ENCODE data around the gene SMURF1.

The SMURF1 gene

GRCh38 chr7:99001482-99002147 lies 142.3 kb downstream of the SMURF1 start:
- DNase-seq (ENCODE audit: insufficient read length, low spot score) (no peak), FAIRE-seq (no peak)
- no peak for TF ChIP-seq TAF1 (IDR thresholded peaks at IDR 0.05; ENCODE audit: low read depth, low read length)
- no peak for TF ChIP-seq POU2F2 (IDR thresholded peaks at IDR 0.05; ENCODE audit: low read depth, low read length)
- no peak for TF ChIP-seq POLR2AphosphoS5 (IDR thresholded peaks at IDR 0.05; ENCODE audit: low read depth, low read length)
- TF ChIP-seq POLR2A (IDR thresholded peaks at IDR 0.05; ENCODE audit: low read depth, low read length): no peak

GRCh38 chr7:99000904-99001465 lies 142.9 kb downstream of the SMURF1 start:
- FAIRE-seq (no peak), DNase-seq (ENCODE audit: insufficient read length, low spot score) (no peak)

GRCh38 chr7:99000196-99000903 lies 143.6 kb downstream of the SMURF1 start:
- no peak for FAIRE-seq
- TF ChIP-seq TAF1 (IDR thresholded peaks at IDR 0.05; ENCODE audit: low read depth, low read length) (no peak), PAX5 (IDR thresholded peaks at IDR 0.05; ENCODE audit: insufficient read depth, low read length, severe bottlenecking) (no peak)
- no peak for DNase-seq (ENCODE audit: insufficient read length, low spot score)

More at GRCh38 chr7:99000904-99001465, 142.9 kb downstream of the SMURF1 start:
- TF ChIP-seq SPI1 (IDR thresholded peaks at IDR 0.05; ENCODE audit: low read depth, low read length) (no peak), POU2F2 (IDR thresholded peaks at IDR 0.05; ENCODE audit: low read depth, low read length) (no peak), POLR2A (IDR thresholded peaks at IDR 0.05; ENCODE audit: low read depth, low read length) (no peak), POLR2AphosphoS5 (IDR thresholded peaks at IDR 0.05; ENCODE audit: low read depth, low read length) (no peak), TAF1 (IDR thresholded peaks at IDR 0.05; ENCODE audit: low read depth, low read length) (no peak), PAX5 (IDR thresholded peaks at IDR 0.05; ENCODE audit: insufficient read depth, low read length, severe bottlenecking) (no peak)

- FAIRE-seq: no peak
- no peak for DNase-seq (ENCODE audit: insufficient read length, low spot score)
- TF ChIP-seq POLR2AphosphoS5 (IDR thresholded peaks at IDR 0.05; ENCODE audit: low read depth, low read length) (no peak), PAX5 (IDR thresholded peaks at IDR 0.05; ENCODE audit: insufficient read depth, low read length, severe bottlenecking) (no peak), TAF1 (IDR thresholded peaks at IDR 0.05; ENCODE audit: low read depth, low read length) (no peak), SPI1 (IDR thresholded peaks at IDR 0.05; ENCODE audit: low read depth, low read length) (no peak), POU2F2 (IDR thresholded peaks at IDR 0.05; ENCODE audit: low read depth, low read length) (no peak), POLR2A (IDR thresholded peaks at IDR 0.05; ENCODE audit: low read depth, low read length) (no peak)
Observed at GRCh38 chr7:98998821-98999725, 144.8 kb downstream of the SMURF1 start.

GRCh38 chr7:98997846-98998245 lies 146.1 kb downstream of the SMURF1 start:
- TF ChIP-seq POU2F2 (IDR thresholded peaks at IDR 0.05; ENCODE audit: low read depth, low read length): no peak
- no peak for TF ChIP-seq TAF1 (IDR thresholded peaks at IDR 0.05; ENCODE audit: low read depth, low read length)
- TF ChIP-seq PAX5 (IDR thresholded peaks at IDR 0.05; ENCODE audit: insufficient read depth, low read length, severe bottlenecking): no peak
- no peak for TF ChIP-seq POLR2AphosphoS5 (IDR thresholded peaks at IDR 0.05; ENCODE audit: low read depth, low read length)
- TF ChIP-seq SPI1 (IDR thresholded peaks at IDR 0.05; ENCODE audit: low read depth, low read length): no peak
- no peak for TF ChIP-seq POLR2A (IDR thresholded peaks at IDR 0.05; ENCODE audit: low read depth, low read length)
- FAIRE-seq: no peak
- DNase-seq (ENCODE audit: insufficient read length, low spot score): no peak

- no peak for TF ChIP-seq POU2F2 (IDR thresholded peaks at IDR 0.05; ENCODE audit: low read depth, low read length)
- no peak for TF ChIP-seq TAF1 (IDR thresholded peaks at IDR 0.05; ENCODE audit: low read depth, low read length)
- no peak for TF ChIP-seq PAX5 (IDR thresholded peaks at IDR 0.05; ENCODE audit: insufficient read depth, low read length, severe bottlenecking)
- no peak for TF ChIP-seq POLR2A (IDR thresholded peaks at IDR 0.05; ENCODE audit: low read depth, low read length)
- no peak for TF ChIP-seq SPI1 (IDR thresholded peaks at IDR 0.05; ENCODE audit: low read depth, low read length)
- no peak for TF ChIP-seq POLR2AphosphoS5 (IDR thresholded peaks at IDR 0.05; ENCODE audit: low read depth, low read length)
- peak; percentile 57 for DNase-seq (ENCODE audit: insufficient read length, low spot score)
- FAIRE-seq: no peak
Observed at GRCh38 chr7:98996150-98996552, 147.8 kb downstream of the SMURF1 start.

GRCh38 chr7:98995523-98996149 lies 148.3 kb downstream of the SMURF1 start:
- TF ChIP-seq SPI1 (IDR thresholded peaks at IDR 0.05; ENCODE audit: low read depth, low read length) (no peak), TAF1 (IDR thresholded peaks at IDR 0.05; ENCODE audit: low read depth, low read length) (no peak), POLR2AphosphoS5 (IDR thresholded peaks at IDR 0.05; ENCODE audit: low read depth, low read length) (no peak), PAX5 (IDR thresholded peaks at IDR 0.05; ENCODE audit: insufficient read depth, low read length, severe bottlenecking) (no peak)
- no peak for DNase-seq (ENCODE audit: insufficient read length, low spot score)
- peak; percentile 54 for FAIRE-seq

- TF ChIP-seq POLR2A (IDR thresholded peaks at IDR 0.05; ENCODE audit: low read depth, low read length) (no peak), SPI1 (IDR thresholded peaks at IDR 0.05; ENCODE audit: low read depth, low read length) (no peak), POU2F2 (IDR thresholded peaks at IDR 0.05; ENCODE audit: low read depth, low read length) (no peak), POLR2AphosphoS5 (IDR thresholded peaks at IDR 0.05; ENCODE audit: low read depth, low read length) (no peak), TAF1 (IDR thresholded peaks at IDR 0.05; ENCODE audit: low read depth, low read length) (no peak), PAX5 (IDR thresholded peaks at IDR 0.05; ENCODE audit: insufficient read depth, low read length, severe bottlenecking) (no peak)
- no peak for DNase-seq (ENCODE audit: insufficient read length, low spot score)
- FAIRE-seq: no peak
Observed at GRCh38 chr7:98995111-98995510, 148.8 kb downstream of the SMURF1 start.

Data from GM12891 (cell line).